Natural killer cell (primary cell): ENCODE results near the gene PRSS21. TPM values are rescaled to one million over a fixed set of nuclear protein-coding genes. Genes with fewer than 3 reads are reported as not detected.

Experiments
- ATAC-seq, 3 donors: fragments of 150-1000 bp in 2 of 3; fragments of 200-7000 bp in 1 of 3; cut with Tn5 transposase; 1 replicate in 1 of 3; 2 replicates in 2 of 3; pipeline ENCODE4 v1.10.0; 2021; ENCODE audit warnings: mild to moderate bottlenecking in 2 of 3, moderate library complexity in 2 of 3
- DNase-seq, 2 donors: peaks; one replicate each; pipeline versions ENCODE4 v3.0.0 to v3.0.0-alpha.2; 2013 to 2021; ENCODE audit warnings: mixed read lengths in 1 of 2
- H3K27ac ChIP-seq: one replicate; pipeline ENCODE4 v1.5.1; 2013; ENCODE audit warnings: mild to moderate bottlenecking, low read length
- H3K27me3 ChIP-seq: one replicate; pipeline ENCODE4 v1.6.1; 2013; ENCODE audit warnings: low read length; ENCODE audit not compliant: control insufficient read depth, insufficient read depth
- H3K36me3 ChIP-seq: one replicate; pipeline ENCODE4 v1.6.1; 2013; ENCODE audit warnings: low read length; ENCODE audit not compliant: control insufficient read depth, insufficient read depth
- H3K4me1 ChIP-seq: one replicate; pipeline ENCODE4 v1.6.1; 2013; ENCODE audit warnings: low read length; ENCODE audit not compliant: control insufficient read depth, insufficient read depth
- H3K4me3 ChIP-seq: one replicate; pipeline ENCODE4 v1.5.1; 2013; ENCODE audit warnings: low read length
- H3K9me3 ChIP-seq: one replicate; pipeline ENCODE4 v1.6.1; 2013; ENCODE audit warnings: low read length; ENCODE audit not compliant: control insufficient read depth, insufficient read depth
- H3K27ac Mint-ChIP-seq, 2 donors: one replicate each; pipeline ENCODE4 v1.8.0; 2022; ENCODE audit warnings: mild to moderate bottlenecking in 2 of 2, mixed read lengths in 2 of 2, moderate library complexity in 1 of 2
- H3K27me3 Mint-ChIP-seq, 2 donors: one replicate each; pipeline ENCODE4 v1.8.0; 2022; ENCODE audit warnings: low read depth in 2 of 2, mixed read lengths in 2 of 2
- H3K36me3 Mint-ChIP-seq: one replicate; pipeline ENCODE4 v1.8.0; 2022; ENCODE audit warnings: mixed read lengths
- H3K4me1 Mint-ChIP-seq, 2 donors: one replicate each; pipeline ENCODE4 v1.8.0; 2022; ENCODE audit warnings: mixed read lengths in 2 of 2
- H3K4me3 Mint-ChIP-seq: one replicate; pipeline ENCODE4 v1.8.0; 2022; ENCODE audit warnings: mild to moderate bottlenecking, moderate library complexity, mixed read lengths
- H3K9me3 Mint-ChIP-seq, 2 donors: one replicate each; pipeline ENCODE4 v1.8.0; 2022; ENCODE audit warnings: mixed read lengths in 2 of 2
- WGBS: methylation state at CpG from one replicate; pipeline ENCODE4 v1.1.7; 2013; ENCODE audit warnings: missing lambda C conversion rate; ENCODE audit not compliant: insufficient coverage; 5-methylcytosine and 5-hydroxymethylcytosine counted together
- intact Hi-C: fragments of 100-400 bp; cut with micrococcal nuclease; formaldehyde crosslinking; loops from one replicate; pipeline ENCODE4 v1.14.2; 2022
- total RNA-seq, 4 donors: library from RNA; stranded (reverse); fragments of 120-200 nt in 1 of 4; gene quantifications; one replicate each; pipeline versions ENCODE4 v1.2.3 to v1.2.4, GENCODE V29; 2013 to 2022
- TF ChIP-seq, protein P1 (sequence below): fragments of 200-600 bp; IDR thresholded peaks from one replicate; pipeline ENCODE4 v1.8.0; 2022; ENCODE audit warnings: antibody characterized with exemption

The PRSS21 gene, protein sequence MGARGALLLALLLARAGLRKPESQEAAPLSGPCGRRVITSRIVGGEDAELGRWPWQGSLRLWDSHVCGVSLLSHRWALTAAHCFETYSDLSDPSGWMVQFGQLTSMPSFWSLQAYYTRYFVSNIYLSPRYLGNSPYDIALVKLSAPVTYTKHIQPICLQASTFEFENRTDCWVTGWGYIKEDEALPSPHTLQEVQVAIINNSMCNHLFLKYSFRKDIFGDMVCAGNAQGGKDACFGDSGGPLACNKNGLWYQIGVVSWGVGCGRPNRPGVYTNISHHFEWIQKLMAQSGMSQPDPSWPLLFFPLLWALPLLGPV
- 1 to 10 TPM in 1 of 3 donors, under 1 TPM in 1, not detected in 1; 0.64 to 6.6 TPM for total RNA-seq
- total RNA-seq (2013): 0.86 TPM

DNA sequence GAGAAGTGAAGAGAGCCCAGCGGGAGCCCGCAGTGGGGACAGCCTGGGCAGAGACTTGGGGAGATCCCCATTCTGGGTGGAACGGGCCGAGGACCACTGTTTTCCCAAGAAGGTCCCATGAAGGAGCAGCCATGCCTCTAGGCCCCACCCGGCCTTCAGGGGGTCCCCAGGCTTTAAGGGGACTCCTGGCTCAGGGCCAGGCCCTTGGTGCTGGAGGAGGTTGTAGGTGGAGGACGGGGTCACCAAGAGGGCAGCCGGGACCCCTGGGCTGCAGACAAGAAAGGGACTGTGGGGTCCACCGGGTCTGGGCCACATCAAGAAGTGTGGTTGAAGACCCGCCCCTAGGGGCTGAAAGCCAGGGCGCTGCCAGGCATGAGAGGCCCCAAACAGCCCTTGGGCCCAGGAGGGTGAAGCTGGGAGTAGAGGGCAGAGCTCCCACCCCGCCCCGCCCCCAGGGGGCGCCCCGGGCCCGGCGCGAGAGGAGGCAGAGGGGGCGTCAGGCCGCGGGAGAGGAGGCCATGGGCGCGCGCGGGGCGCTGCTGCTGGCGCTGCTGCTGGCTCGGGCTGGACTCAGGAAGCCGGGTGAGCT lies at the start of gene PRSS21:
Gene PRSS21 (plus strand): TSS at position 487 of the 589 bp plus-strand sequence. CDS start 32 bp downstream, at position 519.
- Histone ChIP-seq H3K4me3 (no peak within 1 kb of the TSS), H3K27ac (no peak within 1 kb of the TSS)
- H3K27ac Mint-ChIP-seq: no peak within 1 kb of the TSS

DNA sequence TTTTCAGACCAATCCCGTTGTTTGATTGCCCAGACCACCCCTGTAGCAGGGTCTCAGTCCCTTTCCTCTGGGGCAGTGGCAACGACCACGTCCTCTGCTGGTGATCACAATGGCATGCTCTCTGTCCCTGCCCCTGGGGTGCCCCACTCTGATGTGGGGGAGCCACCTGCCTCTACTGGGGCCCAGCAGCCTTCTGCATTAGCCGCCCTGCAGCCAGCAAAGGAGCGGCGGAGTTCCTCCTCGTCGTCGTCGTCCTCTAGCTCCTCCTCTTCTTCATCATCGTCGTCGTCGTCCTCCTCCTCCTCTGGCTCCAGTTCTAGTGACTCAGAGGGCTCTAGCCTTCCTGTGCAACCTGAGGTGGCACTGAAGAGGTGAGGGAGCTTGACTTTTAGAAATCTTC lies 49.1 kb upstream of the PRSS21 start:
- peaks cover 95% of the 10 kb centered on the region for H3K36me3 ChIP-seq
- H3K4me3 Mint-ChIP-seq: peak overlapping the region; percentile 42
- peaks cover 18% of the 10 kb centered on the region for H3K36me3 Mint-ChIP-seq
- TF ChIP-seq, protein P1, sequence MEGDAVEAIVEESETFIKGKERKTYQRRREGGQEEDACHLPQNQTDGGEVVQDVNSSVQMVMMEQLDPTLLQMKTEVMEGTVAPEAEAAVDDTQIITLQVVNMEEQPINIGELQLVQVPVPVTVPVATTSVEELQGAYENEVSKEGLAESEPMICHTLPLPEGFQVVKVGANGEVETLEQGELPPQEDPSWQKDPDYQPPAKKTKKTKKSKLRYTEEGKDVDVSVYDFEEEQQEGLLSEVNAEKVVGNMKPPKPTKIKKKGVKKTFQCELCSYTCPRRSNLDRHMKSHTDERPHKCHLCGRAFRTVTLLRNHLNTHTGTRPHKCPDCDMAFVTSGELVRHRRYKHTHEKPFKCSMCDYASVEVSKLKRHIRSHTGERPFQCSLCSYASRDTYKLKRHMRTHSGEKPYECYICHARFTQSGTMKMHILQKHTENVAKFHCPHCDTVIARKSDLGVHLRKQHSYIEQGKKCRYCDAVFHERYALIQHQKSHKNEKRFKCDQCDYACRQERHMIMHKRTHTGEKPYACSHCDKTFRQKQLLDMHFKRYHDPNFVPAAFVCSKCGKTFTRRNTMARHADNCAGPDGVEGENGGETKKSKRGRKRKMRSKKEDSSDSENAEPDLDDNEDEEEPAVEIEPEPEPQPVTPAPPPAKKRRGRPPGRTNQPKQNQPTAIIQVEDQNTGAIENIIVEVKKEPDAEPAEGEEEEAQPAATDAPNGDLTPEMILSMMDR: no peak
- H3K9me3 Mint-ChIP-seq: no peaks in the 10 kb centered on the region
- peaks cover 29 to 43% of the 10 kb centered on the region in 2 donors for H3K4me1 Mint-ChIP-seq
- H3K4me3 ChIP-seq: no peak overlapping the region
- ATAC-seq (no peak), DNase-seq (no peak)
- no peaks in the 10 kb centered on the region for H3K27me3 Mint-ChIP-seq
- intact Hi-C loops: no loop called here
- peak overlapping the region; percentile 67 to 84 for H3K27ac Mint-ChIP-seq
- no peak overlapping the region for H3K27ac ChIP-seq
- H3K9me3 ChIP-seq: no peaks in the 10 kb centered on the region
- WGBS: 89% methylated on average over 14 of the region's 14 CpGs
- no peaks in the 10 kb centered on the region for H3K27me3 ChIP-seq
- peaks cover 15% of the 10 kb centered on the region for H3K4me1 ChIP-seq

More for the DNA sequence above, at the start of gene PRSS21:
- Mint-ChIP-seq H3K4me1 (no peaks in the 10 kb centered on the region), H3K36me3 (no peaks in the 10 kb centered on the region), H3K27me3 (no peaks in the 10 kb centered on the region), H3K9me3 (no peaks in the 10 kb centered on the region), H3K4me3 (peak within 1 kb of the TSS; percentile 57)
- Histone ChIP-seq H3K9me3 (no peaks in the 10 kb centered on the region), H3K36me3 (no peaks in the 10 kb centered on the region), H3K4me1 (peaks cover 9% of the 10 kb centered on the region), H3K27me3 (no peaks in the 10 kb centered on the region)
- 70% methylated on average over 28 of the region's 28 CpGs for WGBS
- peak in 1 of 2 donors; percentile 44 for DNase-seq
- intact Hi-C loops: no loop called here
- TF ChIP-seq, protein P1: no peak
- ATAC-seq: peak in 2 of 3 donors; percentile 58 to 84

DNA sequence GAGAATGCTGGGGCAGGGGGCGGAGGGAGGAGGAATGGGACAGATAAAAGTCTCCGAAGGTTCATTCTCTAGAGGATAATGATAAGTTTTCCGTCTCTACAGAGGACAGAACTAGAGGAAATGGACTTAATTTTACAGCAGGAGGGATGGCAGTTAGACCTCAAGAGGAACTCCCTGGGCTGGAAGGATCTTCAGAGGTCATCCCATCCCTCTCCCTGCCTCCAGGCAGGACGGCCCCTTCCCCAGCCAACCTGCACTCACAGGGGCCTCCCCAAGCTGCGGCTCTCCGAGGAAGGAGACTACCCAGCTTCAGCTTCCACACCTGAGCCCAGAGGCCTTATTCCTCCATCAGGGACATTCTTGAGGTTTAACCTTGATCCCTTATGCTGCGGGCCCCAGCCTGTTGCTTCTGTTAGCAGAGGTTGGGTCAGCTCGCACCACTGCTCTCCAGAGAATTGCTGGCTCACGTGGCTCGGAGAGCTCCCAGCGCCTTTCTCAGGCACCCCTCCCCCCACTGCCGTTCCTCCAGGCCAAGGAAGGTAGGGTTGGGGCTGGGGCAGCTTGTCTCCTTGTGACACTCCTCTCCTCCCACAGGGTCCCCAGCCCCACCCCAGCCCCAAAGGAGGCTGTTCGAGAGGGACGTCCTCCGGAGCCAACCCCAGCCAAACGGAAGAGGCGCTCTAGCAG lies 48.5 kb upstream of the PRSS21 start:
- Mint-ChIP-seq H3K27ac (peak overlapping the region; percentile 73 to 84), H3K27me3 (no peaks in the 10 kb centered on the region), H3K4me3 (peak overlapping the region; percentile 42), H3K4me1 (peaks cover 25 to 36% of the 10 kb centered on the region in 2 donors), H3K9me3 (no peaks in the 10 kb centered on the region), H3K36me3 (peaks cover 13% of the 10 kb centered on the region)
- intact Hi-C loops: no loop called here
- peaks cover 91% of the 10 kb centered on the region for H3K36me3 ChIP-seq
- TF ChIP-seq, protein P1: no peak
- ATAC-seq: no peak
- 92% methylated on average over 16 of the region's 17 CpGs for WGBS
- H3K27me3 ChIP-seq: no peaks in the 10 kb centered on the region
- peaks cover 15% of the 10 kb centered on the region for H3K4me1 ChIP-seq
- DNase-seq: no peak
- no peaks in the 10 kb centered on the region for H3K9me3 ChIP-seq
- H3K27ac ChIP-seq: no peak overlapping the region
- no peak overlapping the region for H3K4me3 ChIP-seq
